Head of caudate nucleus (tissue), 42 donors: ENCODE results near the gene ADCYAP1.
"Not testable (repeated sequence)": the region's sequence is repeated elsewhere in the genome, so short reads cannot be mapped to it uniquely, and the experiment has no call there.

Source experiments
- DNase-seq, 42 donors: peaks; one replicate each; pipeline versions ENCODE4 v3.0.0 to v3.0.0-alpha.2; 2020 to 2021; ENCODE audit warnings: mixed read lengths in 7 of 42
- intact Hi-C: fragments of 100-400 bp; cut with DNase I; formaldehyde crosslinking; loops from one replicate; pipeline ENCODE4 v1.15.0; 2022

Gene ADCYAP1

DNA sequence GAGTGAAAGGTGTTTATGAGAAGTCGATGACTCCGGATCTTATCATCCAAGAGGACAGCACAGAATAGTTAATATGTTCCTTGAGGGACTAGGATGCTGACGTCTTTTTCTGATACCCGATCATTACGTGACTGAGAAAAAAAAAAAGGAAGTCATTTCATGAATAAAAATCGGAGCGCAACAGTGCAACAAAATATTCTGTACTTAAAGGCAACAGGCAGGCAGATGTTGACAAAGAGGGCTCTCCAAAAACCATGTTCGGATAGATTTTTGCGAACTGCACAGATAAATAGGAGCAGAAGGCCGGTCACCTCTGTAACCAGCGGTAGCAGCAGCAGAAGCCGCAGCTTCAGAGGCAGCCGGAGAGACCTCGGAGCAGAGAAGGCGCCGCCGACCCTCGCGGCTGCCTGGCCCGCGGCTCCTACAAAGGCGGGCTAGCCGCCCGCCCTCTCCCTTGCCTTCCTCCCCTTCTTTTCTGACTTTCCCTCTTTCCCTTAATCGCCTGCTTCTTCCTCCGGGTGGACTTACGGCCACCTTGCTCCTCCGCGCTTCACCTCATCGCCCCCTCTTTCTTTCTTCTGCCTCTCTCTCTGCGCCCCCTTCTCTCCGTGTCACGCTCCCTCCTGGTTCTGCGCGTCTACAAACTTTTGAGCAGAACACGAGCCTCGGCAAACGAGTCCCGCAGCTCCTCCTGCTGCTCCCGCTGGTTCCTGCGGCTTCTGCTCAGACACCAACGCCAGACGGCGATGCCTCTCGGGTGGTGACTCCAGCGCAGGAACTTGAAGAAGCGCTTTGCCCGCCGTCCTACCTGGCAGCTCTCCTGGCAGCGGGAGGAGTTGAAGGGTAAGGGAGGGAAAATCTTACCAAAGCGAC, at the start of gene ADCYAP1:
Gene ADCYAP1, plus strand, starts transcription at position 654 of the 873 bp plus-strand sequence. CDS start 516 bp downstream, outside the sequence.
- intact Hi-C loops: no loop called here
- DNase-seq: peak in 3 of 42 donors; percentile 11 to 41 (median 13)

- intact Hi-C loops: no loop called here
- DNase-seq: no peak
These were observed 46.7 kb upstream of the ADCYAP1 start for GRCh38 chr18:857986-858385.

GRCh38 chr18:864872-865273, 39.8 kb upstream of the ADCYAP1 start:
- intact Hi-C loops: no loop called here
- peak; percentile 52 to 88 (median 74) for DNase-seq

DNA sequence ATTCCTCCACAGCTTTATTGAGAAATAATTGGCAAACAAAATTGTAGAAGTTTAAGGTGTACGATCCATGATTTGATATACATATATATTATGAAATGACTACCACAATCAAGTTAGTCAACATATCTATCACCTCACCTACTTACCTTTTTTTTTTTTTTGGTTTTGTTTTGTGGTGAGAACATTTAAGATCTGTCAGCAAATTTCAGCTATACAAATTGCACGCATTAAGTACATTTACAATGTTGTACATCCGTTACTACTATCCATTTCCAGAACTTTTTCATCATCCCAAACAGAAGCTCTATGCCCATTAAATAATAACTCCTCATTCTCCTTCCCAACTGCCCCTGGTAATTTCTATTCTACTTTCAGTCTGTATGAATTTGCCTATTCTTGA, 37.4 kb upstream of the ADCYAP1 start:
- DNase-seq: no peak
- intact Hi-C loops: no loop called here

GRCh38 chr18:873426-873825, 31.2 kb upstream of the ADCYAP1 start:
- intact Hi-C loops, DNase-seq: not testable (repeated sequence)

DNA sequence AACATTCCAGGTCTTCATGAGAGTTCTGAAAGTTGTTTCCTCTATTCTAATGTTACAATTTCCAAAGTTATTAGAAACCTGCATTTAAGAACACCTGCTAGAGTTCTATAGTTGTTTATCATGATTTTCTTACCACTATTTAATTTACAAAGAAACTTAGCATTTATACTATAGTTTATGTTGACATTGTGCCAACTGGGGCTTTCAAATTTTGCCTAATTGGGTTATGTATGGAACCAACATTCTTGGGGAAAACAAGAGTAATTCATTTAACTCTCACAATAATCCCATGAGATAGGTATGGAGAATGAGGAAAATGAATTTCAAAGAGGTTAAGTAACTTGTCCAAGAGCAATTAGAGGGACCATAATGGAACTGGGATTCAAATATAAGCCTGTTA, 28.8 kb upstream of the ADCYAP1 start:
- intact Hi-C loops: no loop called here
- DNase-seq: no peak

- no peak for DNase-seq
- intact Hi-C loops: no loop called here
These were observed 27.4 kb upstream of the ADCYAP1 start for GRCh38 chr18:877238-877637.

DNA sequence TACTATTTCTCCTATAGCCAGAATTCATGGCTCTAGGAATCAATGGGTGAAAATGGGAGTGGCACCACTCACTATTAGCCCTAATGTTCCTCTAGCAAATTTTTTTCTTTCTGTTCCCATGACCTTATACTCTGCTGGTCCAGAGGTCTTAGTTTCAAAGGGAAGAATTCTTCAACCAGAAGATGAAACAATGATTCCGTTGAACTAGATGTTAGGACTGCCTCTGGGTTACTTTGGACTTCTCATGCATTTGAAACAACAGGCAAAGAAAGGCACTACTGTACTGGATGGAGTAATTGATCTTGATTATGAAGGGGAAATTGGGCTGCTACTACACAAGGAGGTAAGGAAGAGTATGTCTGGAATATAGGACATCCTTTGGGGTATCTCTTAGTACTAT, 18.6 kb upstream of the ADCYAP1 start:
- no peak for DNase-seq
- intact Hi-C loops: no loop called here

GRCh38 chr18:887716-888115, 17.0 kb upstream of the ADCYAP1 start:
- intact Hi-C loops: no loop called here
- no peak for DNase-seq

DNA sequence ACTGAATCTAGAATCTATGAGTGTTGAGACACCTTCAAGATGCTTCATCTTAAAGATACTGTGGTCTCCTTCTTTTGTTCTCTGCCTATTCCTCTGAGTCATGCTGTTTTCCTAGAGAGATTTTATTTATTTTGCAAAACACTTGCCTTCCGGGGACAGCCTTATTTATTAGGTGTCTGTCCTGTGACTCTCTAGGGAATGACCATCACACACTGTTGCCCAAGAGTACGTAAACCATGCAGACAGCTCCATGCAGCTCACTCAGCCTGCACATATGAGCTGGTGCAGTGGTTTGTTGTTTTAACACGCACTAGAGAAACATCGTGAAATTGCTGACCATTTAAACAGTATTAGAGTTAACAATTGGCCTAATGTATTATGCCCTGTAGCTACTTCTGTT, 12.4 kb upstream of the ADCYAP1 start:
- intact Hi-C loops: no loop called here
- no peak for DNase-seq

DNA sequence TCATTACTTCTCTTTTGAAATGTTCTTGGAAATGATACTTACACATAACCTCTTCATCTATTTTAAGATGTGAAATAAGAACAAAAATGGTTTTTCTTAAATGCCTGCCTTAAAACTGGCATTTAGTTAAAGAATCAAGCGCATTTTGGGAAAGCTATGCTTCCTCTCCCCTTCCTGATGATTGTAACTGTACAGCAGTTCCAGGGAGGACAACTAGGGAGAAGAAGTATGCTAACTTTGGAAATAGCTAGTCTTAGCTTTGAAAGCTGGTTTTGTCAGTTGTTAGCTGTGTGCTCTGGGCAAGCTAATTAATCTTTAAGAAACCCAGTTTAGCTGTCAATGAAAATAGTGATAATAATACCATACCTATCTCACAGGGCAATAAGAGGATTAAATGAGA, 8.4 kb upstream of the ADCYAP1 start:
- intact Hi-C loops: no loop called here
- no peak for DNase-seq

DNA sequence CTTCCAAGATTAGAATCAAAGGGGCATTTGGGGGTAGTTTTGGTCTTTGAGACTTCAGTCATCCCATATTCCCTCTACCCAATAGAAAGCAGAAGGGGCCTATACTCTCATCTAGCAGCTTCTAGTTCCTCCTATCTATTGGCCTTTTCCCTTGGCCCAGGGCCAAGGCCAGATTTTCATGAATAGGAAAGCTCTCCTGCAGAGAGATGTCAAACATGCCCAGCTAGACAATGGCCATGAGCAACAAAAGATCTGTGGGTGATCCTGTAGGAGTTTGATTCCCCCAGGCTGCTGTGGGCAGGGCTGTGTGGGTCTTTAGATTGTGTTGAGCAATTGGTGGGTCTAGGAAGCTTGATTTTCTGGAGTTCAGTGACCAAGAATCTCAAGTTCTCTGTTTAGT, 2.9 kb upstream of the ADCYAP1 start:
- DNase-seq: no peak
- intact Hi-C loops: no loop called here

DNA sequence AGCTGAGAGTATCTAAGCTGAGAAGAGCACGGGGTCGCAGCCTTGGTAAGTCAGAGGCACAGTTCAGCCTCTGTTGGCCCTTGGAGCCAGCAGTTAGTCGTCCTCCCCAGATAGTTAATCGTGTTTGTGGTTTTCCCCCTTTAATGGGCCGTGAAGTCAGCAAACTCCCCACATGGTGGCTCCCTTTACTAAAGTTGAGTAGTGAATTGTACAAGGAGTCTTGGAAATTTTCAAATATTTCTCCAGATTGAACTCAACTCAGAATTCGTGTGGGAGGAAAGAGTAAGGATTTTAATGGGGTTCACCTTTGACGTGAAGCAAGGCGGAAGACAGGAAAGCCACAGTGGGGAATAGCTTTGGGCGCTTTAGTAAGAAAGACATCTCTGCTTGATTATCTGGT, 2.4 kb upstream of the ADCYAP1 start:
- intact Hi-C loops: no loop called here
- no peak for DNase-seq

DNA sequence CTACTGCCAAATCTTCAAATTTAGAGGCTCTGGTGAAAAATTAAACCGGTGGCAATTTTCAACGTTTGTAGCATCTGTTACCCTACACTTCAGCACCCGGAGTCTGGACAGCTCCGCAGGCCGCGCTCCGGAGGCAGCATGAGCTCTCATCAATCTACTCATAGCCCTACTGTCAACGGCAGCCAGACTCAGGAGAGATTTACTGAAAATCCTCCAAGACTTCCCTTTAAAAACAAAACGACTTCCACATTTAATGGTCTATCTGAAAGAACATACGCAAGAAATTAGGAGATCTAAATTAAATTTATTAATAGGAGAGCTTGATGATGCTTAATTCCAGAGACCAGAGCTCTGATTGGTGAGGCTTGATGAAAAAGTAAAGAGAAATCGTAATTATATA, 970 bp upstream of the ADCYAP1 start:
- intact Hi-C loops: no loop called here
- DNase-seq: peak in 29 of 42 donors; percentile 7 to 71 (median 34)

DNA sequence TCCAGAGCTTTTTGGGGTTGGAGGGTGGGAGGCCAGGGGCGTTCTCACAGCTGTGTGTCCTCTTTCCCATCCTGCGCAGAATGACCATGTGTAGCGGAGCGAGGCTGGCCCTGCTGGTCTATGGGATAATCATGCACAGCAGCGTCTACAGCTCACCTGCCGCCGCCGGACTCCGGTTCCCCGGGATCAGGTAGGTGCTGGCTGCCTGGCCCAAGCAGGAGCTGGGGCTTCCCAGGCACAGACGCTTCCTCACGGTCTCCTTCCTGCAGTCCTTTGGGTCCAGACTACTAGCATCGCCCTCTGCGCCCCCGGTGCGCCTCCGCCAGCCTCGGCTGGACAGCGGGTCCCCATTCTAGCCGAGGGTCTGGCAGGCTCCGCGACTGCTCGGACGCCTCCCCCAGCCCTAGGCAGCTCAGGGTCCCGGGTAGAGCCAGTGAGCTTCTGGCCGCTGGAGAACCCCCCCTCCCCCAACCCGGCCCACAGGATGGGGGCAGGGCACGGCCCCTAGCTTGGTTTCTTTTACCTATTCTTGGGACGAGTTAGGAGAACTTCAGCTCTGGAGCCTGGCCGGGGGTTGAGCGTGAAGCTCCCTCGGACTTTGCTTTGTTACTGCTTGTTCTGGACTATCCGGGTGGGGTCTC, 756 bp downstream of the ADCYAP1 start:
- no peak for DNase-seq
- intact Hi-C loops: no loop called here

GRCh38 chr18:905948-906415, 1.3 kb downstream of the ADCYAP1 start:
- DNase-seq: no peak
- intact Hi-C loops: no loop called here

DNA sequence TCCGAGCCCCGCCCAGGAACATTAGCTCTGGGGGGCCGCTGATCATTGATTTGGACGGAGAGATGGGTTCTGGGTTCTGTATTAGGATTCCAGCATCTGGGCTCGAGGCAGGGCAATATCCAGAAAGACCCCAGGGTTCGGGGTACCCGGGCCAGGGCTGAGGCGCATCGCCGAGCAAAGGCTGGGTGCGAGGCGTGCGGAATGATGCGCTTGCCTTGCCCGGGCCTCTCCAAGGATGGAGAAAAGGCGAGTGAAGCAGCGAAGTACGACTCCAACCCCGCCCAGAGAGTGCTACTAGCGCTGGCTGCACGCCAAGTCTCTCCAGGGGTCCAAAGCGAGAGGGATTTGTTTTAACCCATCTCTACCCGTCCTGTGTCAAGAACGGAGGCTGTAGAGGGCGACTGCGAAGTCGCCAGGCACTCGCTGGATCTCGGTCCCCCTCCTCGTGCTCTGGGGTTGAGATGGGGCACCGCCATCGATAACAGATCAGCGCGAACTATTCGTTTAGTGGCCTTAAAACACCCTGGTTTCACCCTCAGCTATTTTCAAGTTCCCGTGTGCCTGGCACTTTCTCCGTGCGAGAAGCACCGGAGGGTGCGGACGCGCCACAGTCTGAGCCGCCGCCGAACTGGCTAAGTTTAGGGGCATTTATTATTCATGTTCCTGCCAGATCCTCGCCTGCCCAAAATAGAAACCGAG, 1.9 kb downstream of the ADCYAP1 start:
- intact Hi-C loops: no loop called here
- DNase-seq: no peak

- DNase-seq: peak in 1 of 42 donors; percentile 39
- intact Hi-C loops: no loop called here
These were observed 2.6 kb downstream of the ADCYAP1 start for GRCh38 chr18:907115-907884.
